HepG2 (cell line): ENCODE results near the gene POLR1H. TPM values are rescaled to one million over a fixed set of nuclear protein-coding genes. Genes with fewer than 3 reads are reported as not detected.

Source experiments
- CEBPG ChIP-seq: IDR thresholded peaks from 2 replicates; pipeline ENCODE4 v1.6.1; 2016
- DRAP1 ChIP-seq: IDR thresholded peaks from 2 replicates; pipeline ENCODE4 v1.6.1; 2016; ENCODE audit warnings: missing genetic modification reagents, missing compliant biosample characterization
- EZH2 ChIP-seq: conservative IDR thresholded peaks from 2 replicates; pipeline ENCODE4 v1.6.1; 2012; ENCODE audit warnings: mild to moderate bottlenecking, low read depth, low read length, moderate library complexity
- LRRFIP1 ChIP-seq: sonication (generic); formaldehyde crosslinking; conservative IDR thresholded peaks from 2 replicates; pipeline ENCODE4 v1.4.0; 2020; ENCODE audit warnings: missing genetic modification reagents
- MAFF ChIP-seq: IDR thresholded peaks from 2 replicates; pipeline ENCODE4 v1.6.1; 2011; ENCODE audit warnings: low read depth, low read length, improper control_type of control experiment
- MATR3 ChIP-seq: sonication (generic); formaldehyde crosslinking; IDR thresholded peaks from 2 replicates; pipeline ENCODE4 v1.4.0; 2020; ENCODE audit warnings: missing genetic modification reagents
- MXI1 ChIP-seq: IDR thresholded peaks from 3 replicates; pipeline ENCODE4 v1.6.1; 2012; ENCODE audit warnings: low read depth, low read length, inconsistent platforms, borderline replicate concordance
- PBX3 ChIP-seq: sonication (generic); formaldehyde crosslinking; IDR thresholded peaks from 2 replicates; pipeline ENCODE4 v1.8.1; 2023; ENCODE audit warnings: missing genetic modification reagents, inconsistent platforms, borderline replicate concordance
- PTBP1 ChIP-seq: fragments of 200-400 bp; formaldehyde crosslinking; IDR thresholded peaks from 2 replicates; pipeline ENCODE4 v1.6.1; 2018; ENCODE audit warnings: low read length, low read depth; ENCODE audit not compliant: poor library complexity, severe bottlenecking
- RERE ChIP-seq: IDR thresholded peaks from 2 replicates; pipeline ENCODE4 v1.6.1; 2016; ENCODE audit warnings: low read depth, missing genetic modification reagents, missing compliant biosample characterization
- SATB2 ChIP-seq: sonication (generic); formaldehyde crosslinking; IDR thresholded peaks from 2 replicates; pipeline ENCODE4 v1.5.0; 2020; ENCODE audit warnings: missing genetic modification reagents
- ZFP91 ChIP-seq: sonication (generic); formaldehyde crosslinking; IDR thresholded peaks from 2 replicates; pipeline ENCODE4 v1.9.0; 2022; ENCODE audit warnings: missing genetic modification reagents, mild to moderate bottlenecking, borderline replicate concordance
- ZNF224 ChIP-seq: sonication (generic); formaldehyde crosslinking; IDR thresholded peaks from 2 replicates; pipeline ENCODE4 v1.5.0; 2020; ENCODE audit warnings: mild to moderate bottlenecking, missing genetic modification reagents
- ZNF572 ChIP-seq: sonication (generic); formaldehyde crosslinking; IDR thresholded peaks from 2 replicates; pipeline ENCODE4 v1.5.1; 2020; ENCODE audit warnings: mild to moderate bottlenecking, missing genetic modification reagents
- ZNF644 ChIP-seq: IDR thresholded peaks from 2 replicates; pipeline ENCODE4 v1.6.1; 2016; ENCODE audit warnings: low read depth
- polyA plus RNA-seq, 8 experiments: library from polyadenylated mRNA; depleted of rRNA in 3 of 8; stranded (reverse) in 7 of 8; unstranded in 1 of 8; fragments of >200 nt; fragmentation: Illumina TruSeq in 4 of 8; extraction: Trizol in 4 of 8; gene quantifications; 2 replicates each; pipeline versions ENCODE4 v1.2.1 to v1.2.3, GENCODE V29; 2011 to 2016; ENCODE audit warnings: low read depth in 4 of 8, missing spikeins in 1 of 8, mixed read lengths in 1 of 8; ENCODE audit not compliant: insufficient read depth in 1 of 8
- total RNA-seq, 5 experiments: library from RNA; depleted of rRNA; stranded (reverse); fragments of >200 nt; fragmentation: Illumina TruSeq; extraction: Trizol; gene quantifications; 2 replicates each; pipeline ENCODE4 v1.2.3, GENCODE V29; 2016; ENCODE audit warnings: low read depth in 1 of 5

Gene POLR1H
- total and polyA plus RNA-seq, 2 of the 13 experiments (the other 11 are each of a cell fraction or from before 2014, with no cell fraction given) = 61.4 to 79.8 TPM

GRCh38 chr6:30101444-30102413, 40.7 kb downstream of the POLR1H start (continued):
- TF ChIP-seq MAFF = no peak
- no peak for TF ChIP-seq CEBPG
- 0 out of 2 replicates have a peak, but pooled peaks have one; percentile 6 for TF ChIP-seq ZNF644 (CRISPR knock-in tag)
- TF ChIP-seq SATB2 (CRISPR knock-in tag) = peak; percentile 25; the same call in 1 of the 2 replicates
- no peak for TF ChIP-seq LRRFIP1 (CRISPR knock-in tag)
- TF ChIP-seq ZNF572 = 0 out of 2 replicates have a peak, but pooled peaks have one; percentile 47
- TF ChIP-seq DRAP1 (CRISPR knock-in tag) = peak; percentile 93
- TF ChIP-seq ZFP91 (CRISPR knock-in tag) = peak; percentile 84
- TF ChIP-seq PBX3 = no peak
- TF ChIP-seq MATR3 (CRISPR knock-in tag) = no peak
- peak; percentile 65; the same call in 1 of the 2 replicates for TF ChIP-seq ZNF224
- peak; percentile 61; the same call in 1 of the 3 replicates for TF ChIP-seq MXI1
- TF ChIP-seq PTBP1 = peak; percentile 62
- no peak for TF ChIP-seq EZH2
- TF ChIP-seq RERE (CRISPR knock-in tag) = peak; percentile 59; the same call in 1 of the 2 replicates
